SK-MEL-5 (cell line): Measurements from ENCODE around the gene TIGD4. TPM values are rescaled to one million over a fixed set of nuclear protein-coding genes. Genes with fewer than 3 reads are reported as not detected.

ENCODE experiments used
- DNase-seq: peaks from one replicate; pipeline ENCODE4 v3.0.0-alpha.2; 2016; ENCODE audit warnings: low read depth, low spot score
- in situ Hi-C: cut with HindIII; loops from 2 replicates; pipeline ENCODE4 v1.10.0; 2016; ENCODE audit warnings: low sequenced_read_pairs, high pct_unique_total_duplicates, low pct_unique_long_range_greater_than_20kb
- polyA plus RNA-seq, 2 experiments: library from polyadenylated mRNA; depleted of rRNA; stranded (reverse); fragments of >200 nt; gene quantifications; 2 replicates each; pipeline ENCODE4 v1.2.3, GENCODE V29; 2015
- total RNA-seq: library from RNA; depleted of rRNA; stranded (reverse); fragments of >200 nt; shearing (Covaris generic); gene quantifications from 2 replicates; pipeline ENCODE4 v1.2.3, GENCODE V29; 2014; rRNA removed

The TIGD4 gene
- 1.8 and 2.1 TPM in 2 replicates for total RNA-seq
- 0.85 and 1.2 TPM in 2 replicates for polyA plus RNA-seq (2015; cell fraction: cytosol; rRNA removed)
- 4.3 and 5.1 TPM in 2 replicates for polyA plus RNA-seq (2015; cell fraction: nucleus; rRNA removed)

GRCh38 chr4:152779513-152780266 is at the start of gene TIGD4, which contains the start of gene ARFIP1:
Gene TIGD4 (minus strand): TSS chr4:152779730. CDS start chr4:152771004, 8,726 bp downstream.
Gene ARFIP1 (plus strand): TSS chr4:152779954. CDS start chr4:152829634, 49,680 bp downstream.
- peak; percentile 95 for DNase-seq
- in situ Hi-C loops, result no loop called here

- in situ Hi-C loops, result no loop called here
- DNase-seq, result no peak
These were observed 48.6 kb upstream of the TIGD4 start for GRCh38 chr4:152828122-152828521.

DNA sequence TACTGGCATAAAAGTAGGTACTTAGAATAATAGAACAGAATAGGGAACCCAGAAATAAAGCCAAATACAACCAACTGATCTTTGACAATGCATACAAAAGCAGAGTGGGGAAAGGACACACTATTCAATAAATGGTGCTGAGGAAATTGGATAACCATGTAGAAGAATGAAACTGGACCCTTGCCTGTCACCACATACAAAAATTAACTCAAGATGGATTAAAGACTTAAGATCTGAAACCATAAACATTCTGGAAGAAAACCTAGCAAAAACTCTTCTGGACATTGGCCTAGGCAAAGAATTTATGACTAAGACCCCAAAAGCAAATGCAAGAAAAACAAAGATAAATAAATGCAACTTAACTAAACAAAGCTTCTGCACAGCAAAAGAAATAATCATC is 45.8 kb upstream of the TIGD4 start:
- in situ Hi-C loops, result no loop called here
- no peak for DNase-seq

DNA sequence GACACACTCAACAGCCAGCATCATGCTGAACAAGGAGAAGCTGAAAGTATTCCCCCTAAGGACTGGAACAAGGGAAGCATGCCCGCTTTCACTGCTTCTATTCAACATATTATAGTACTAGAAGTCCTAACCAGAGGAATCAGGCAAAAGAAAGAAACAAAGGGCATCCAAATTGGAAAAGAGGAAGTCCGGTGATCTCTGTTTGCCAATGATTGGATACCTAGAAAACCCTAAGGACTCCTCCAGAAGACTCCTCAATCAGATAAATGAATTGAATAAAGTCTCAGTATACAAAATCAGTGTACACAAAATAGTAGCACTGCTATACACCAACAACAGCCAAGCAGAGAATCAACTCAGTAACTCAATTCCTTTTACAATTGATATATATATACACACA is 45.0 kb upstream of the TIGD4 start:
- no peak for DNase-seq

DNA sequence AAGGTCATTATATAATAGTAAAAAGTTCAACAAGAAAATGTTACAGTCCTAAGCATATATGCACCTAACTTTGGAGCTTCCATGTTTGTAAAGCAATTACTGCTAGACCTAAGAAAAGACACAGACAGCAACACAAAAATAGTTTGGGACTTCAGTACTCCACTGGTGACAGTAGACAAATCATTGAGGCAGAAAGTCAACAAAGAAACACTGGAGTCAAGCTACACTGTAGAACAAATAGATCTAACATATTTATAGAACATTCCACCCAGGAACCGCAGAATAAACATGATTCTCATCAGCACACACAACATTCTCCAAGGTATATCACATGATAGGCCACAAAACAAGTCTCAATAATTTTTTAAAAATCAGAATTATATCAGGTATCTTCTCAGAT is 42.8 kb upstream of the TIGD4 start:
- in situ Hi-C loops, result no loop called here
- DNase-seq, result no peak

More for the DNA sequence above, 45.0 kb upstream of the TIGD4 start:
- in situ Hi-C loops, result no loop called here

DNA sequence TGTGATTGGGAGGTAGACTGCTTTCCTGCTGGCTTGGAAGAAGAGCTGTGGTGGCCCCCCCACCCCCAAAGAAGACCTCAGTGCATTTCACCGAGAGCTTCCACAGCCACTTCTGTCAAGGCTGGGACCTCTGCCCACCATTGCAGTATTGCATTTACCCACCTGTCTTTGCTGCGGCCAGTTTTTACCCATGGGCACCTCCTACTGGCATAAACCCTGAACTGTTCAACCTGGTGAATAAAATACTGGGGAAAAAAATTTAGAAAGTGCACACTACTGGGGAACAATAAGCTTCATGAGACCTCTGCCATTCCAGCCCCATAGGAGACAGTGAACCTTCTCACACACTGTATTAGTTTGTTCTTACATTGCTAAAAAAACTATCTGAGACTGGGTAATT is 40.5 kb upstream of the TIGD4 start:
- peak; percentile 2 for DNase-seq
- in situ Hi-C loops, result no loop called here

- DNase-seq, result no peak
- in situ Hi-C loops, result no loop called here
These were observed 39.6 kb upstream of the TIGD4 start for GRCh38 chr4:152819026-152819645.

GRCh38 chr4:152817331-152817730 is 37.8 kb upstream of the TIGD4 start:
- in situ Hi-C loops, result no loop called here
- no peak for DNase-seq

DNA sequence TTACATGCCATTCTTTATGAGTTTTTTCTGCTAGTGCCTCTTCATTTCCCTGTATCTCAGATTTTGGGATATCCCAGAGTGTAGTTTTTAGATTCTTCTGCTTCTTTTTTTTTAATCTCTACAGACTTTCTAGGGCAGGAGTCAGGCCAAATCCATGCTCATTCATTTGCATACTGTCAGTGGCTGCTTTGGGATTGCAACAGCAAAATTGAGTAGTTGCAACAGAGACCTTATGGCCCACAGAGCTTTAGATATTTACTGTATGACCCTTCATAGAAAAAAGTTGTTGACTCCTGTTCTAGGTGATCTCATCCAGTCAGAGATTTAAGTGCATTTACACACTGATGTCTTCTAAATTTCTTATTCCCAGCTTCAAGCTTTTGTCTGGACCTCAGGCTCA is 35.5 kb upstream of the TIGD4 start:
- no peak for DNase-seq
- in situ Hi-C loops, result no loop called here

DNA sequence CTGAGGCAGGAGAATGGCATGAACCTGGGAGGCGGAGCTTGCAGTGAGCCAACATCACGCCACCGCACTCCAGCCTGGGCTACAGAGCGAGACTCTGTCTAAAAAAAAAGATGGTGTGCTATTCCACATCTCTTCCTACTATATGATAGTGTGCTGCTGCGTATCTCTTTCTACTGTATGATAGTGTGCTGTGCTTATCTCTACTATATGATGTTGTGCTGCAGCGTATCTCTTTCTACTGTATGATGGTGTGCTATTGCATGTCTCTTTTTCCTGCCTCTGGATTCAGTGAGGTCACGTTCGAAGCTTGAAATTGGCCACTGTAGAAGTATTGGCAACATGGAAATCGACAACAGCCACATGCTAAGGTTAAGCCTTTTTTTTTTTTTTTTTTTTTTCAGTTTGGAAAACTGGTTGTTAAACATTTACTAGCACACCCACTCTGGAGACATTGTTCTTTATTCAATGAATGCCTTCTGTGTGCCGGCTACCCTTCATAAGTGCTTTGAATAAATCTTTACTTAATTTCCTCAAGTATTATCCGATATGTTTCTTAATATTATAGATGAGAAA is 31.3 kb upstream of the TIGD4 start:
- in situ Hi-C loops, result no loop called here
- no peak for DNase-seq

GRCh38 chr4:152808670-152809069 is 29.1 kb upstream of the TIGD4 start:
- in situ Hi-C loops, result no loop called here
- no peak for DNase-seq

DNA sequence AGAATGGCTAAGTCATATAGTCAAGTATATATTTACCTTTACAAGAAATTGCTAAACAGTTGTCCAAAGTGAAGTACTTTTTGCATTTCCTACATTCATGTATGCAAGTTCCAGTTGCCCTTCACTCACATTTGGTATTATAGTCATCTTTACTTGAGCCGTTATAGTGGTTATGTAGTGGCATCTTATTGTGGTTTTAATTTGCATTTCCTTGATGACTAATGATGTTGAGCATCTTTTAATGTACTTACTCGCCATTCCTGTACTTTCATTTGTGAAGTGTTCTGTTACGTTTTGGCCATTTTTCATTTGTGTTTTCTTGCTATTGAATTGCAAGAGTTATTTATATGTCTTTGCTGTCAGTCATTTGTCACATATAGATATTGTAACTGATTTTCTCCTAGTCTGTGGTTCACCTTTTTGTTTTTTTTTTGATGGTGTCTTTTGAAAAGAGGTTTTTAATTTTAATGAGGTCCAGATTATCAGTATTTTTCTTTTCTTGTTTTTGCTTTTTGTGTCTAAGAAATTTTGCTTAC is 27.8 kb upstream of the TIGD4 start:
- DNase-seq, result no peak
- in situ Hi-C loops, result no loop called here

DNA sequence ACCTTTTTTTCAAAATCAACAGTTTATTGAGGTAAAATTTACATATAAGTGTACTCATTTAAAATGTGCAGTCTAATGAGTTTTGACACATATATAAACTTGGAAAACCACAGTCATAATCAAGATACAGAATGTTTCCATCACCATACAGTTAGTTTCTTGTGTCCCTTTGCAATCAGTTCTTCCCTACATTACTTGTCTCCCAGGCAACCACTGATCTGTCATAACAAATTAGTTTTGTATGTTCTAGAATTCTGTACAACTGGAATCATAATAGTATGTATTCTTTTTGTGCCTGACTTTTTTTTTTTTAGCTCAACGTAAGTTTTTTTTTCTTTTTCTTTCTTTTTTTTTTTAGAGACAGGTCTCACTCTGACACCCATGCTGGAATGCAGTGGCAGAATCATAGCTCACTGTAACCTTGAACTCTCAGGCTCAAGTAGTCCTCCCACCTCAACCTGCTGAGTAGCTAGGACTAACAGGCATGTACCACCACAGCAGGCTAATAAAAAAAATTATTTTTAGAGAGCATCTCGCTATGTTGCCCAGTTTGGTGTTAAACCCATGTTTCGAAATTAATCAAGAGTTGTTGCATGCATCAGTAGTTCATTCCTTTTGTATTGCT is 27.1 kb upstream of the TIGD4 start:
- no peak for DNase-seq
- in situ Hi-C loops, result no loop called here

GRCh38 chr4:152805818-152806217 is 26.3 kb upstream of the TIGD4 start:
- no peak for DNase-seq
- in situ Hi-C loops, result no loop called here

DNA sequence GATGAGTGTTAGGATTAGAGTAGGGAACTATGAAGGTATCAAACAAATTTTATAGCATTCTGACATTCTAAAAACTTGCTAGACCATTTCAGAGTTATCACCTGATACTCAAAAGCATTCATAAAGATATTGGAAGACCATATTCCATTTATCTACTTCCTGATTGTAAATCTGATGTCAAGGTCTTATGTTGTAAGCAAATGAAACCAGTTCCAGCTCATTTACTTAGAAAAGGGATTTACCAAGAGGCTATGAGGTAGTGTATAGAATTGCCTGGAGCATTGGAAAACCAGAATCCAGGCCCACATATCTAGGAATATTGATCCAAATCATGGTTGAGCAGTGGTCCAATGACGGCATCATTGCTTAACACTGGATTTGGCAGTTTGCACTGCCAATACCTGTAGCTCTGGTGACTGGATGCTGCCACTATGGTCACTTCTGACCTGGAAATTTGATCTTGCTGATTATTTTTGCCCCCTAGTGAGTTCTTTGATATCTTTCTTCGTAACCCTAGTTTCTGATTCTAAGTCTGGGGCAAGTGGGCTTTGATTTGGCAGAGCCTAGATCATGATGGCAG is 25.6 kb upstream of the TIGD4 start:
- no peak for DNase-seq

GRCh38 chr4:152803541-152803940 is 24.0 kb upstream of the TIGD4 start:
- in situ Hi-C loops, result no loop called here
- no peak for DNase-seq

More for the DNA sequence above, 25.6 kb upstream of the TIGD4 start:
- in situ Hi-C loops, result no loop called here

DNA sequence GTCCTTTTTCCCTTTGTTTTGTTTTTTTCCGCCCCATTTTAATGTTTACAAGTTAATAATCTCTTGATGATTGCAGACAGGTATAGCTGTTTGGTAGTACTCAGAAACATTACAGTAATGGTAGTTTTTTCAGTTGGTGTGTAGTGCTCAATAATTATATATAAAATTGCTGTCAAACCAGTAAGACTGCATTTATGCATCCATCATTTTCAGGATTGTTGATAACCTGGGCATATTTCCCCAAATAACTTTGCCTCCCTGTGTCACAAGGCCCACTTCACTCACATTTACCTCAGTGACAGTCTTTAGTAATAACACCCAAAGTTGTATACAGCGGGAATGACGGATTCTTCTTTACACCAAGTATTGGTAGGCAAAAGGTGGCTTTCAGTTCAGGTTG is 16.4 kb upstream of the TIGD4 start:
- in situ Hi-C loops, result no loop called here
- no peak for DNase-seq

- in situ Hi-C loops, result no loop called here
- DNase-seq, result no peak
These were observed 7.1 kb upstream of the TIGD4 start for GRCh38 chr4:152786627-152787026.
